Panc1 (cell line): ENCODE measurements around the gene BCAS3. TPM values are rescaled to one million over a fixed set of nuclear protein-coding genes. Genes with fewer than 3 reads are reported as not detected.

Experiments
- ATAC-seq: fragments of 200-7000 bp; cut with Tn5 transposase; 2 replicates; pipeline ENCODE4 v1.9.1; 2020; ENCODE audit warnings: mild to moderate bottlenecking, moderate library complexity
- BruUV-seq: library from RNA; stranded (reverse); fragments of 400-500 nt; replicated peaks from 2 replicates; lab custom pipeline; 2021; lab: Mats Ljungman, UMichigan
- CTCF ChIA-PET: fragments of 300-600 bp; sonication (Branson Sonifier 250); formaldehyde crosslinking; loops from one replicate; lab custom pipeline; 2022; ENCODE audit warnings: antibody characterized with exemption; lab: Charles Lee
- POLR2A ChIA-PET: fragments of 300-600 bp; sonication (Branson Sonifier 250); formaldehyde crosslinking; loops from one replicate; lab custom pipeline; 2022; ENCODE audit warnings: antibody characterized with exemption; lab: Charles Lee
- DNase-seq: peaks from one replicate; pipeline ENCODE4 v3.0.0-alpha.2; 2010; ENCODE audit warnings: low read depth, low spot score
- H3K27ac ChIP-seq: 2 replicates; pipeline ENCODE4 v1.5.1; 2011; ENCODE audit warnings: mild to moderate bottlenecking, low read length, inconsistent platforms
- H3K27me3 ChIP-seq: fragments of 200-500 bp; sonication (Bioruptor generic); 2 replicates; pipeline ENCODE4 v1.6.0; 2014; ENCODE audit warnings: low read length, inconsistent platforms; ENCODE audit not compliant: control insufficient read depth, insufficient read depth
- H3K36me3 ChIP-seq: fragments of 200-500 bp; sonication (Bioruptor generic); 2 replicates; pipeline ENCODE4 v1.5.1; 2014; ENCODE audit warnings: inconsistent platforms, mild to moderate bottlenecking, low read length, moderate library complexity; ENCODE audit not compliant: control insufficient read depth, insufficient read depth
- H3K4me1 ChIP-seq: 2 replicates; pipeline ENCODE4 v1.5.1; 2011; ENCODE audit warnings: inconsistent platforms, mild to moderate bottlenecking, low read length, moderate library complexity; ENCODE audit not compliant: control insufficient read depth, insufficient read depth
- H3K4me3 ChIP-seq, 2 experiments: 2 replicates each; pipeline ENCODE4 v1.5.1; 2011 to 2012; ENCODE audit warnings: low read depth in 2 of 2, low read length in 2 of 2, mild to moderate bottlenecking in 2 of 2, inconsistent platforms in 1 of 2, moderate library complexity in 1 of 2
- H3K9me3 ChIP-seq: fragments of 200-500 bp; sonication (Bioruptor generic); 2 replicates; pipeline ENCODE4 v1.5.1; 2014; ENCODE audit warnings: low read depth, mild to moderate bottlenecking, inconsistent platforms, low read length, moderate library complexity; ENCODE audit not compliant: control insufficient read depth, insufficient read depth
- POLR2AphosphoS5 ChIP-seq: IDR thresholded peaks from 2 replicates; pipeline ENCODE4 v1.6.1; 2012; ENCODE audit warnings: mild to moderate bottlenecking, low read depth, low read length, moderate library complexity
- SIN3A ChIP-seq: IDR thresholded peaks from 2 replicates; pipeline ENCODE4 v1.6.1; 2012; ENCODE audit warnings: low read depth, mild to moderate bottlenecking, low read length, moderate library complexity, borderline replicate concordance; ENCODE audit not compliant: insufficient read depth
- TCF7L2 ChIP-seq: IDR thresholded peaks from 2 replicates; pipeline ENCODE4 v1.6.1; 2011; ENCODE audit warnings: mild to moderate bottlenecking, low read depth, low read length, inconsistent platforms
- in situ Hi-C: cut with HindIII; loops from 2 replicates; pipeline ENCODE4 v1.10.0; 2016; ENCODE audit warnings: low sequenced_read_pairs, low pct_unique_long_range_greater_than_20kb
- intact Hi-C: fragments of 100-400 bp; cut with micrococcal nuclease; formaldehyde crosslinking; loops from one replicate; pipeline ENCODE4 v1.10.0; 2022; ENCODE audit not compliant: unreplicated experiment
- total RNA-seq: library from RNA; stranded (reverse); gene quantifications from one replicate; pipeline ENCODE4 v1.2.1, GENCODE V29; 2021; ENCODE audit not compliant: unreplicated experiment
- TF ChIP-seq, protein P1 (sequence below): fragments of 450-650 bp; IDR thresholded peaks from 2 replicates; pipeline ENCODE4 v1.5.1; 2017; ENCODE audit warnings: mild to moderate bottlenecking
- TF ChIP-seq, protein P2 (sequence below), 2 experiments: IDR thresholded peaks; 2 replicates each; pipeline ENCODE4 v1.6.1; 2011 to 2012; ENCODE audit warnings: low read depth in 2 of 2, control low read depth in 1 of 2, low read length in 1 of 2, mild to moderate bottlenecking in 1 of 2, moderate library complexity in 1 of 2; ENCODE audit not compliant: insufficient read depth in 1 of 2

Gene BCAS3
- total RNA-seq, 1 experiment from 2014 or later: 9.3 TPM

DNA sequence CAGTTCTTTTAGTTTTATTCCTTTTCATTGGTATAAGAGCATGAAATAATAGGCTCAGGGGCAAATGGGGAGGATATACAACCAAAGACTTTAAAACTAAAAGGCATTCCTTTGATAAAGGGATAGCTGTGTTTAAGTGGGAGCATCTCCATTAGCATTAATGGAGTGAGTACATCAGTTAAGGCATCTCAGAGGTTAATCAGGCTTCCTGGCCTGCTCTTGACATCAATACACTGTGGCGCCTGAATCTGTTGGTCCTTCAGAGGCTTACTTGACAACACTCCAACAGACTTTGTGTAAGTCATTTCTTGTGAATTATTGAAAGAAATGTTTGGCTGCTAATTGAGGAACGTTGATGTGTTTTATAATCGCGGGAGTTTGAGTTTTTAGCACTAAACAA lies 230.7 kb downstream of the BCAS3 start:
- no TSS peak for BruUV-seq
- POLR2A ChIA-PET: no interaction called here

DNA sequence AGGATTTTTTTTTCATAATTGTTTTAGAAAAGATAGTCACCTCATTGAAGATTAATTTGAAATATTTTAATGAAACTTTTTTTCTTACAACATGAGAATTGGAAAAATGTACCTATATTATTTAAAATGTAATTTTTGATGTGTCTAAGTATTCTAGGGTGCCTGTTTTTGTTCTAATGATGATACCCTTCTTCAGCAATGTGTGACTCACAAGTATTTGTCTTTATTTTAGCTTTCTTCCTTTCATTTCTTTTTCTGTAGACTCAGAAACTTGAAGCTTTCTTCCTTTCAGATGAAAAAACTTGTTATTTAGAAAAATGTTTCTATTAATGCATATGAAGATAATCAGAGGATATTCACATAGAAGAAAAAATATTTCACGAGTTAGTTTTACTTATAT lies 231.8 kb downstream of the BCAS3 start:
- intact Hi-C loops: no loop called here
- ChIA-PET POLR2A (no interaction called here), CTCF (no interaction called here)
- no peaks in the 10 kb centered on the region for H3K27me3 ChIP-seq
- DNase-seq: no peak
- H3K9me3 ChIP-seq: no peaks in the 10 kb centered on the region
- in situ Hi-C loops: no loop called here
- BruUV-seq: no TSS peak
- ATAC-seq: no peak
- H3K4me3 ChIP-seq: no peak overlapping the region
- no peak overlapping the region for H3K27ac ChIP-seq
- H3K4me1 ChIP-seq: no peaks in the 10 kb centered on the region
- TF ChIP-seq, protein P1, sequence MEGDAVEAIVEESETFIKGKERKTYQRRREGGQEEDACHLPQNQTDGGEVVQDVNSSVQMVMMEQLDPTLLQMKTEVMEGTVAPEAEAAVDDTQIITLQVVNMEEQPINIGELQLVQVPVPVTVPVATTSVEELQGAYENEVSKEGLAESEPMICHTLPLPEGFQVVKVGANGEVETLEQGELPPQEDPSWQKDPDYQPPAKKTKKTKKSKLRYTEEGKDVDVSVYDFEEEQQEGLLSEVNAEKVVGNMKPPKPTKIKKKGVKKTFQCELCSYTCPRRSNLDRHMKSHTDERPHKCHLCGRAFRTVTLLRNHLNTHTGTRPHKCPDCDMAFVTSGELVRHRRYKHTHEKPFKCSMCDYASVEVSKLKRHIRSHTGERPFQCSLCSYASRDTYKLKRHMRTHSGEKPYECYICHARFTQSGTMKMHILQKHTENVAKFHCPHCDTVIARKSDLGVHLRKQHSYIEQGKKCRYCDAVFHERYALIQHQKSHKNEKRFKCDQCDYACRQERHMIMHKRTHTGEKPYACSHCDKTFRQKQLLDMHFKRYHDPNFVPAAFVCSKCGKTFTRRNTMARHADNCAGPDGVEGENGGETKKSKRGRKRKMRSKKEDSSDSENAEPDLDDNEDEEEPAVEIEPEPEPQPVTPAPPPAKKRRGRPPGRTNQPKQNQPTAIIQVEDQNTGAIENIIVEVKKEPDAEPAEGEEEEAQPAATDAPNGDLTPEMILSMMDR: no peak
- TF ChIP-seq SIN3A (no peak), TCF7L2 (no peak), POLR2AphosphoS5 (no peak)
- TF ChIP-seq, protein P2, sequence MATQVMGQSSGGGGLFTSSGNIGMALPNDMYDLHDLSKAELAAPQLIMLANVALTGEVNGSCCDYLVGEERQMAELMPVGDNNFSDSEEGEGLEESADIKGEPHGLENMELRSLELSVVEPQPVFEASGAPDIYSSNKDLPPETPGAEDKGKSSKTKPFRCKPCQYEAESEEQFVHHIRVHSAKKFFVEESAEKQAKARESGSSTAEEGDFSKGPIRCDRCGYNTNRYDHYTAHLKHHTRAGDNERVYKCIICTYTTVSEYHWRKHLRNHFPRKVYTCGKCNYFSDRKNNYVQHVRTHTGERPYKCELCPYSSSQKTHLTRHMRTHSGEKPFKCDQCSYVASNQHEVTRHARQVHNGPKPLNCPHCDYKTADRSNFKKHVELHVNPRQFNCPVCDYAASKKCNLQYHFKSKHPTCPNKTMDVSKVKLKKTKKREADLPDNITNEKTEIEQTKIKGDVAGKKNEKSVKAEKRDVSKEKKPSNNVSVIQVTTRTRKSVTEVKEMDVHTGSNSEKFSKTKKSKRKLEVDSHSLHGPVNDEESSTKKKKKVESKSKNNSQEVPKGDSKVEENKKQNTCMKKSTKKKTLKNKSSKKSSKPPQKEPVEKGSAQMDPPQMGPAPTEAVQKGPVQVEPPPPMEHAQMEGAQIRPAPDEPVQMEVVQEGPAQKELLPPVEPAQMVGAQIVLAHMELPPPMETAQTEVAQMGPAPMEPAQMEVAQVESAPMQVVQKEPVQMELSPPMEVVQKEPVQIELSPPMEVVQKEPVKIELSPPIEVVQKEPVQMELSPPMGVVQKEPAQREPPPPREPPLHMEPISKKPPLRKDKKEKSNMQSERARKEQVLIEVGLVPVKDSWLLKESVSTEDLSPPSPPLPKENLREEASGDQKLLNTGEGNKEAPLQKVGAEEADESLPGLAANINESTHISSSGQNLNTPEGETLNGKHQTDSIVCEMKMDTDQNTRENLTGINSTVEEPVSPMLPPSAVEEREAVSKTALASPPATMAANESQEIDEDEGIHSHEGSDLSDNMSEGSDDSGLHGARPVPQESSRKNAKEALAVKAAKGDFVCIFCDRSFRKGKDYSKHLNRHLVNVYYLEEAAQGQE (IDR thresholded peaks at IDR 0.05; ENCODE audit: insufficient read depth in 1 of 2, low read depth in 2 of 2, low read length in 1 of 2): no peak
- no peaks in the 10 kb centered on the region; the same call in 1 of the 2 replicates for H3K36me3 ChIP-seq

More for the DNA sequence above, 230.7 kb downstream of the BCAS3 start:
- H3K36me3 ChIP-seq: no peaks in the 10 kb centered on the region; the same call in 1 of the 2 replicates
- TF ChIP-seq SIN3A (no peak), POLR2AphosphoS5 (no peak), TCF7L2 (no peak)
- TF ChIP-seq, protein P1: no peak
- TF ChIP-seq, protein P2 (IDR thresholded peaks at IDR 0.05; ENCODE audit: insufficient read depth in 1 of 2, low read depth in 2 of 2, low read length in 1 of 2): no peak
- ATAC-seq: no peak
- H3K4me1 ChIP-seq: no peaks in the 10 kb centered on the region
- H3K9me3 ChIP-seq: no peaks in the 10 kb centered on the region
- H3K27ac ChIP-seq: no peak overlapping the region
- intact Hi-C loops (no loop called here), in situ Hi-C loops (no loop called here)
- H3K27me3 ChIP-seq: no peaks in the 10 kb centered on the region
- CTCF ChIA-PET: no interaction called here
- no peak overlapping the region for H3K4me3 ChIP-seq
- DNase-seq: no peak
